GM18505 (cell line): ENCODE data around the gene NFATC2.
"Not testable (repeated sequence)": the region's sequence is repeated elsewhere in the genome, so short reads cannot be mapped to it uniquely, and the experiment has no call there.

Source experiments
- ATAC-seq: cut with Tn5 transposase; IDR thresholded peaks from one replicate; pipeline ENCODE4 v1.9.1; 2021; ENCODE audit not compliant: unreplicated experiment
- POLR2A ChIP-seq: IDR thresholded peaks from 4 replicates; pipeline ENCODE4 v1.6.1; 2011; ENCODE audit warnings: borderline replicate concordance; ENCODE audit not compliant: insufficient read depth, insufficient read length; ENCODE audit errors: extremely low read depth

The NFATC2 gene

GRCh38 chr20:51467956-51468626, 74.4 kb downstream of the NFATC2 start:
- no peak for TF ChIP-seq POLR2A
- no peak for ATAC-seq

- no peak for ATAC-seq
- no peak for TF ChIP-seq POLR2A
Observed at GRCh38 chr20:51463998-51464397, 78.5 kb downstream of the NFATC2 start.

DNA sequence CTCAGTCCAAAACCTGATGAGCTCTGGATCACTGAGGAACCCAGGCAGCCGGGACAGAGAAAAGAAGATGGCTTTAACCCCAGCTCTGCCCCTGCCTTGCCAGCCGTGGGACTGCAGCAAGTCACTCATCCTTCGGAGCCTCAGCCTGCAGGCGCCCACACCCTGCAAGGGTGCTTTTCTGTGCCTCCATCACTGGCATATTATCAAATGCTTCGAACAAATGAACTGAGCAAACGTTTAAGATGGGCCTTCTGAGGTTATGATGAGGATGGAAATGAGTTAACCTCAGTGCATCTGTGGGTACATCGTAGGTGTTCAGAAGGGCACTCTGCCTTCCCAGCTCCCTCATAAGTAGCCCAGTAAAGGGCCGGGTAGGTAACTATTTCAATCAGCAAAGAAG, 79.0 kb downstream of the NFATC2 start:
- ATAC-seq: no peak
- TF ChIP-seq POLR2A: no peak

DNA sequence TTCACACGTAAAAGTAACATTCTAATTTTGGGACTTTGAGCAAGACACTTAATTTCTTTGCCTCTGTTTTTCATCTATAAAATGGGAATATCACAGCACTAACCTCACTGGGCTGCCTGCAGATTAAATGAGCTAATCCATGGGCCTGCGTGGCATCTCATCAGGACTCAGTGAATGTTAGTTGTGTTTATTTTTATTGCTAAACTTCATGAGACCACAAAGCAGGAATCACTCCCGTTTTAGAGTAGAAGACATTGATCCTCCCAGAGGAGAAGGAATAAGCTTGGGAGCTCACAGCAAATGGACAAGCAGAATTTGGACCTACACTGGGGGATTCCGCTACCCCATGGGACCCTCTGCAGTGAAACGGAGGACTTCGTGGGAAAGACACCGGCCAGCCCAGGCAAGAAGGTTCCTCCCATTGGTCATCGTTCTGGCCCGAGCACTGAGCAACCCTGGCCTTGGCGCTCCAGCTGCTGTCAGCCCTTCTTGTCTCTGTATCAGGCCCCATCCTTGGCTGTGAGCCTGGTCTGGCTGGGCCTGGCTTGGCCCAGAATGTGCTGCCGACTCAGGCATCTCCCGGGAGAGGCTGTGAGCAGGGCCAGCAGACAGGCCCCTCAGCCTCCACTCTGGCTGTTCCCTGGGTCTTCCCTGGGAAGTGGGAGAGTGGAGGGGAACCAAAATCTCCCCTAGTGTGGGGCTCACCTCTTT, 79.8 kb downstream of the NFATC2 start:
- ATAC-seq: no peak
- no peak for TF ChIP-seq POLR2A

DNA sequence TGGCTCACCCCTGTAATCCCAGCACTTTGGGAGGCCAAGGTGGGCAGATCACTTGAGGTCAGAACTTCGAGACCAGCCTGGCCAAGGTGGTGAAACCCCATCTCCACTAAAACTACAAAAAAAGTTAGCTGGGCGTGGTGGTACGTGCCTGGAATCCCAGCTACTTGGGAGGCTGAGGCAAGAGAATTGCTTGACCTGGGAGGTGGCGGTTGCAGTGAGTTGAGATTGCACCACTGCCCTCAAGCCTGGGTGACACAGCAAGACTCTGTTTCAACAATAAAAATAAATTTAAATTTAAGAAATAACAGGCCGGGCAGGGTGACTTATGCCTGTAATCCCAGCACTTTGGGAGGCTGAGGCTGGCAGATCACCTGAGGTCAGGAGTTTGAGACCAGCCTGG, 80.7 kb downstream of the NFATC2 start:
- not testable (repeated sequence) for ATAC-seq

GRCh38 chr20:51461306-51461705, 81.2 kb downstream of the NFATC2 start:
- no peak for TF ChIP-seq POLR2A
- ATAC-seq: peak; percentile 31

GRCh38 chr20:51460569-51461265, 81.8 kb downstream of the NFATC2 start:
- ATAC-seq: peak; percentile 83
- TF ChIP-seq POLR2A: no peak

- ATAC-seq: no peak
- TF ChIP-seq POLR2A: no peak
Observed at GRCh38 chr20:51460163-51460562, 82.4 kb downstream of the NFATC2 start.

- TF ChIP-seq POLR2A: no peak
- ATAC-seq: no peak
Observed at GRCh38 chr20:51458751-51459439, 83.6 kb downstream of the NFATC2 start.

DNA sequence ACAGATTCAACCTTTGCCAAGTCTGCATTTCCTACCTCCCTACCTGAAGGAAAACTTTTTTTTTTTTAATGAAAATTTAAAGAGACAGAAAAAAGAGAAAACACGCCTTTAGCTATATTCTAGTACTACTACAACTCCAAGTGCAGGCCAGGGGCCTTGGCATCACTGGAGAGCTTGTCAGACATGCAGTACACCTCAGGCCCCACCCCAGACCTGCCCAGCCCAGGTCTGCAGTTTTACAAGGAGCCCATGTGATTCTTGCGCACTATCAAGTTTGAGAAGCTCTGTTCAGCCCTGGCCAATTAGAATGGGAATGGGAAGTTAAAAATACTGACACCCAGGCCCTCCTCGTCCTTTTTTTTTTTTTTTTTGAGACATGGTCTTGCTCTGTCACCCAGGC, 85.0 kb downstream of the NFATC2 start:
- ATAC-seq: no peak
- TF ChIP-seq POLR2A: no peak

GRCh38 chr20:51456511-51457509, 85.7 kb downstream of the NFATC2 start:
- no peak for TF ChIP-seq POLR2A
- no peak for ATAC-seq

GRCh38 chr20:51454250-51454865, 88.2 kb downstream of the NFATC2 start:
- no peak for ATAC-seq
- TF ChIP-seq POLR2A: no peak
